GM12891 (cell line): ENCODE results near the gene BRAP.

Source experiments
- POLR2A ChIP-seq: IDR thresholded peaks from 2 replicates; pipeline ENCODE4 v1.6.1; 2011; ENCODE audit warnings: low read depth, low read length, control low read depth
- POLR2AphosphoS5 ChIP-seq: IDR thresholded peaks from 2 replicates; pipeline ENCODE4 v1.6.1; 2011; ENCODE audit warnings: low read depth, low read length, control low read depth
- SPI1 ChIP-seq: IDR thresholded peaks from 2 replicates; pipeline ENCODE4 v1.6.1; 2011; ENCODE audit warnings: low read depth, low read length, control low read depth

DNA sequence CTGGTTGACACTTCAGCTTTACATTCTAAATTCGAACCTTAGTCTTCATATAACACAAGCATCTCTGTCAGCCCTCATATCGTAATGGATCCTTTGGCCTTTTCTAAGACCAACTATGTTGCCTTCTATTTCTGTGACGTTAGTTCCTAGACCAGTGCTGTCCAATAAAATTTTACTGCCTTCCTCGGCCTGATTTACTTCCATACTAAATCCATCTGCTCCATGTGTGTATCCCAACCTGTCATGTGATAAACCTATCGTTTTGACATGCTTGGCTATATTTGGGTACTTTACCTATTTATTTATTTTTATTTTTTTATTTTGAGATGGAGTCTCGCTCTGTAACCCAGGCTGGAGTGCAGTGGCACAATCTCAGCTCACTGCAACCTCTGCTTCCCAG is 20.4 kb upstream of the BRAP start:
- TF ChIP-seq POLR2AphosphoS5 (no peak), POLR2A (no peak), SPI1 (no peak)
